Muscle of back (tissue), 11 donors: ENCODE results near the gene FAN1. TPM values are rescaled to one million over a fixed set of nuclear protein-coding genes. Genes with fewer than 3 reads are reported as not detected.

Experiments used
- DNase-seq, 3 donors: peaks; one replicate each; pipeline versions ENCODE4 v3.0.0 to v3.0.0-alpha.2; 2013
- polyA plus RNA-seq, 10 donors: library from polyadenylated mRNA; unstranded; fragments of 120-200 nt; gene quantifications; one replicate each; pipeline ENCODE4 v1.2.1, GENCODE V29; 2013; ENCODE audit not compliant: insufficient read length in 10 of 10

The FAN1 gene
- polyA plus RNA-seq, 10 donors: 15.7 to 30.8 (median 22.6) TPM

- DNase-seq: no peak
Observed at GRCh38 chr15:30954674-30955073, 51.0 kb downstream of the FAN1 start.

- no peak for DNase-seq
Observed at GRCh38 chr15:30956216-30957124, 52.8 kb downstream of the FAN1 start.

GRCh38 chr15:30958219-30958618 lies 54.5 kb downstream of the FAN1 start:
- no peak for DNase-seq

- DNase-seq: peak in 2 of 3 donors; percentile 6 to 8
Observed at GRCh38 chr15:30962079-30962478, 58.4 kb downstream of the FAN1 start.

GRCh38 chr15:30962659-30963058 lies 58.9 kb downstream of the FAN1 start:
- no peak for DNase-seq

- no peak for DNase-seq
Observed at GRCh38 chr15:30963681-30964080, 60.0 kb downstream of the FAN1 start.

GRCh38 chr15:30969724-30970123 lies 66.0 kb downstream of the FAN1 start:
- no peak for DNase-seq

GRCh38 chr15:30973379-30973778 lies 69.7 kb downstream of the FAN1 start:
- DNase-seq: no peak

GRCh38 chr15:30974112-30974511 lies 70.4 kb downstream of the FAN1 start:
- DNase-seq: no peak

- no peak for DNase-seq
Observed at GRCh38 chr15:30978328-30978727, 74.6 kb downstream of the FAN1 start.

- no peak for DNase-seq
Observed at GRCh38 chr15:30979457-30979856, 75.7 kb downstream of the FAN1 start.

- DNase-seq: no peak
Observed at GRCh38 chr15:30984118-30984517, 80.4 kb downstream of the FAN1 start.

GRCh38 chr15:30984542-30984941 lies 80.8 kb downstream of the FAN1 start:
- no peak for DNase-seq

GRCh38 chr15:30985081-30985531 lies 81.4 kb downstream of the FAN1 start:
- no peak for DNase-seq

- DNase-seq: no peak
Observed at GRCh38 chr15:30990036-30990435, 86.3 kb downstream of the FAN1 start.

- peak in 2 of 3 donors; percentile 7 to 12 for DNase-seq
Observed at GRCh38 chr15:30990446-30991254, 86.9 kb downstream of the FAN1 start.

GRCh38 chr15:30991255-30992235 lies 87.8 kb downstream of the FAN1 start, which contains the start of gene MTMR10:
Gene MTMR10 (minus strand): TSS chr15:30991628. CDS start chr15:30991506, 122 bp downstream.
- DNase-seq: peak; percentile 80 to 91 (median 81)

- DNase-seq: peak in 1 of 3 donors; percentile 11
Observed at GRCh38 chr15:30992249-30992864, 88.6 kb downstream of the FAN1 start.
